Kidney (tissue), 14 donors: ENCODE data around the gene PFDN1. TPM values are rescaled to one million over a fixed set of nuclear protein-coding genes. Genes with fewer than 3 reads are reported as not detected.

ENCODE experiments used
- DNase-seq, 5 donors: peaks; one replicate each; pipeline ENCODE4 v3.0.0-alpha.2; 2013 to 2020
- FAIRE-seq: peaks from 2 replicates; lab custom pipeline; 2012; peaks lifted over from hg19 to GRCh38; lab: Jason Lieb, UNC
- H3K27ac ChIP-seq, 2 donors: one replicate each; pipeline ENCODE4 v1.7.0; 2013; ENCODE audit warnings: low read depth in 2 of 2, low read length in 2 of 2, inconsistent platforms in 1 of 2
- H3K27me3 ChIP-seq: one replicate; pipeline ENCODE4 v1.7.1; 2013; ENCODE audit warnings: low read length, inconsistent platforms; ENCODE audit not compliant: control insufficient read depth, insufficient read depth
- H3K36me3 ChIP-seq, 3 donors: one replicate each; pipeline versions ENCODE4 v1.7.0 to v1.7.1; 2013; ENCODE audit warnings: low read length in 3 of 3, control low read depth in 1 of 3, inconsistent platforms in 1 of 3; ENCODE audit not compliant: insufficient read depth in 3 of 3, control insufficient read depth in 2 of 3
- H3K4me1 ChIP-seq, 3 donors: one replicate each; pipeline versions ENCODE4 v1.7.0 to v1.7.1; 2013; ENCODE audit warnings: low read length in 3 of 3, inconsistent platforms in 1 of 3, low read depth in 1 of 3; ENCODE audit not compliant: control insufficient read depth in 2 of 3, insufficient read depth in 2 of 3
- H3K4me3 ChIP-seq, 3 donors: one replicate each; pipeline versions ENCODE4 v1.7.0 to v1.8.1; 2013; ENCODE audit warnings: low read length in 3 of 3, control low read depth in 1 of 3, inconsistent platforms in 1 of 3
- H3K9ac ChIP-seq, 3 donors: one replicate each; pipeline versions ENCODE4 v1.7.0 to v1.7.1; 2013; ENCODE audit warnings: low read length in 3 of 3, control low read depth in 1 of 3, inconsistent platforms in 1 of 3
- H3K9me3 ChIP-seq, 3 donors: one replicate each; pipeline versions ENCODE4 v1.7.0 to v1.7.1; 2013; ENCODE audit warnings: low read length in 3 of 3, control low read depth in 1 of 3, inconsistent platforms in 1 of 3; ENCODE audit not compliant: control insufficient read depth in 2 of 3, insufficient read depth in 1 of 3
- CTCF ChIP-seq: IDR thresholded peaks from 3 replicates; pipeline ENCODE4 v1.5.1; 2012; ENCODE audit warnings: mild to moderate bottlenecking, moderate library complexity, borderline replicate concordance; ENCODE audit not compliant: insufficient read depth; ENCODE audit errors: extremely low read depth
- intact Hi-C: fragments of 100-400 bp; cut with DNase I; formaldehyde crosslinking; loops from one replicate; pipeline ENCODE4 v1.11.1; 2022
- polyA plus RNA-seq: library from polyadenylated mRNA; stranded (reverse); fragments of 350-450 nt; fragmentation: Illumina TruSeq; extraction: RNeasy Lipid Tissue Mini Kit (QIAGEN cat#74804); gene quantifications from one replicate; pipeline ENCODE4 v1.2.3, GENCODE V29; 2014; ENCODE audit warnings: low read depth, low replicate concordance; ENCODE audit not compliant: insufficient read depth
- total RNA-seq: library from RNA; stranded (reverse); fragmentation: NEBNext Ultra II Directional; extraction: Animal tissue kit (Norgen Biotek cat#: 25700); gene quantifications from one replicate; pipeline ENCODE4 v1.2.1, GENCODE V29; 2021
- donor health status: control.
- donor health status: control.
- donor health status: control.
- donor health status: control.
- donor health status: control.
- donor health status: DM: yes; HTN: yes; CAD: no.
- donor health status: Normal renal cell carcinoma (clear cell type).

PFDN1 gene
- total and polyA plus RNA-seq, 2 donors from 2014 or later: 48.9 to 85.8 TPM

GRCh38 chr5:140235791-140236551, 66.9 kb downstream of the PFDN1 start:
- no peak for DNase-seq
- Histone ChIP-seq H3K4me1 (peaks cover under 1 to 13% (median 13%) of the 10 kb centered on the region in 3 donors), H3K9ac (no peak overlapping the region), H3K27me3 (no peaks in the 10 kb centered on the region), H3K27ac (no peak overlapping the region), H3K36me3 (peaks cover 0 to 2% (median 0%) of the 10 kb centered on the region in 3 donors), H3K4me3 (no peak overlapping the region), H3K9me3 (no peaks in the 10 kb centered on the region)
- intact Hi-C loops: no loop called here
- no peak for FAIRE-seq
- TF ChIP-seq CTCF: no peak

- Histone ChIP-seq H3K9ac (no peak overlapping the region), H3K4me1 (peaks cover 0 to 2% (median 0%) of the 10 kb centered on the region in 3 donors), H3K36me3 (peaks cover 0 to 2% (median 0%) of the 10 kb centered on the region in 3 donors), H3K27me3 (no peaks in the 10 kb centered on the region), H3K4me3 (no peak overlapping the region), H3K9me3 (no peaks in the 10 kb centered on the region), H3K27ac (no peak overlapping the region)
- FAIRE-seq: no peak
- TF ChIP-seq CTCF: no peak
- intact Hi-C loops: no loop called here
- DNase-seq: no peak
These were observed 68.4 kb downstream of the PFDN1 start for GRCh38 chr5:140234377-140234989.

GRCh38 chr5:140232731-140233130, 70.2 kb downstream of the PFDN1 start:
- Histone ChIP-seq H3K27me3 (no peaks in the 10 kb centered on the region), H3K4me1 (peaks cover 0 to 4% (median 2%) of the 10 kb centered on the region in 3 donors), H3K4me3 (no peak overlapping the region), H3K27ac (no peak overlapping the region), H3K9me3 (no peaks in the 10 kb centered on the region), H3K9ac (no peak overlapping the region), H3K36me3 (peaks cover 0 to 2% (median 0%) of the 10 kb centered on the region in 3 donors)
- TF ChIP-seq CTCF: no peak
- intact Hi-C loops: no loop called here
- DNase-seq: no peak
- FAIRE-seq: no peak
